WTC11 (cell line): ENCODE results near the gene CAPZB.

ENCODE experiments used
- ATF3 ChIP-seq: sonication (generic); formaldehyde crosslinking; conservative IDR thresholded peaks from 2 replicates; pipeline ENCODE4 v1.8.1; 2022; ENCODE audit warnings: mild to moderate bottlenecking, missing genetic modification reagents
- CTCF ChIP-seq: fragments of 200-600 bp; IDR thresholded peaks from 2 replicates; pipeline ENCODE4 v1.8.0; 2022; ENCODE audit warnings: antibody characterized with exemption
- E2F4 ChIP-seq: sonication (generic); formaldehyde crosslinking; IDR thresholded peaks from 2 replicates; pipeline ENCODE4 v1.8.1; 2022; ENCODE audit warnings: low read depth, mild to moderate bottlenecking, moderate library complexity, missing genetic modification reagents, borderline replicate concordance
- E2F5 ChIP-seq: sonication (generic); formaldehyde crosslinking; IDR thresholded peaks from 2 replicates; pipeline ENCODE4 v1.8.1; 2022; ENCODE audit warnings: mild to moderate bottlenecking, moderate library complexity, missing genetic modification reagents
- ELF4 ChIP-seq: sonication (generic); formaldehyde crosslinking; IDR thresholded peaks from 2 replicates; pipeline ENCODE4 v1.8.1; 2022; ENCODE audit warnings: low read depth, mild to moderate bottlenecking, moderate library complexity, missing genetic modification reagents
- IRF1 ChIP-seq: sonication (generic); formaldehyde crosslinking; IDR thresholded peaks from 2 replicates; pipeline ENCODE4 v1.8.0; 2023; ENCODE audit warnings: missing genetic modification reagents
- MAX ChIP-seq: sonication (generic); formaldehyde crosslinking; IDR thresholded peaks from 2 replicates; pipeline ENCODE4 v1.8.0; 2022; ENCODE audit warnings: mild to moderate bottlenecking, missing genetic modification reagents
- ZBTB21 ChIP-seq: sonication (generic); formaldehyde crosslinking; IDR thresholded peaks from 2 replicates; pipeline ENCODE4 v1.8.1; 2023; ENCODE audit warnings: mild to moderate bottlenecking, missing genetic modification reagents, borderline replicate concordance
- ZNF281 ChIP-seq: sonication (generic); formaldehyde crosslinking; IDR thresholded peaks from 2 replicates; pipeline ENCODE4 v1.8.0; 2023; ENCODE audit warnings: mild to moderate bottlenecking, missing genetic modification reagents
- ZNF532 ChIP-seq: fragments of 250-450 bp; sonication (Bioruptor Pico); IDR thresholded peaks from 2 replicates; pipeline ENCODE4 v1.9.0; 2021; ENCODE audit warnings: mild to moderate bottlenecking, borderline replicate concordance

- TF ChIP-seq ZNF532 (CRISPR knock-in tag) = no peak
- TF ChIP-seq IRF1 (CRISPR knock-in tag) = no peak
- TF ChIP-seq CTCF = no peak
- no peak for TF ChIP-seq MAX
- no peak for TF ChIP-seq ZBTB21
- no peak for TF ChIP-seq ELF4
- no peak for TF ChIP-seq E2F5 (CRISPR knock-in tag)
- no peak for TF ChIP-seq ATF3 (CRISPR knock-in tag)
- TF ChIP-seq ZNF281 = no peak
- no peak for TF ChIP-seq E2F4
Measured at GRCh38 chr1:19308509-19308907, 176.8 kb downstream of the CAPZB start.
